Measurements from ENCODE around the gene CARNS1.
"Not testable (repeated sequence)": the region's sequence is repeated elsewhere in the genome, so short reads cannot be mapped to it uniquely, and the experiment has no call there.

DNA sequence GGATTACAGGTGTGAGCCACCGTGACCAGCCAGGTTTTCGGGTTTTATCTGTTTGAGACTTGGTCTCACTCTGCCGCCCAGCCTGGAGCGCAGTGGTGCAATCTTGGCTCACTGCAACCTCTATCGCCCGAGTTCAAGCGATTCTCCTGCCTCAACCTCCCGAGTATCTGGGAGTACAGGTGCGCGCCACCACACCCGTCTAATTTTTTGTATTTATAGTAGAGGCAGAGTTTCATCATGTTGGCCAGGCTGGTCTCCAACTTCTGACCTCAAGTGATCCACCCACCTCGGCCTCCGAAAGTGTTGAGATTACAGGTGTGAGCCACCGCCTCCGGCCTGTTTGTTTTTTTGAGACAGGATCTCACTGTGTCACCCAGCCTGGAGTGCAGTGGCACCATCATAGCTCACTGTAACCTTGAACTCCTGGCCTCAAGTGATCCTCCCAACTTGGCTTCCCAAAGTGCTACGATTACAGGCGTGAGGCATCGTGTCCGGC, 11.9 kb downstream of the CARNS1 start:
- TF ChIP-seq EZH2 (IDR thresholded peaks at IDR 0.05; ENCODE audit: insufficient read depth, poor library complexity, severe bottlenecking); EZH2phosphoT487 (IDR thresholded peaks at IDR 0.05; ENCODE audit: insufficient read depth, low read depth): not testable (repeated sequence)
